Glomerular endothelial cell (primary cell): Measurements from ENCODE around the gene ZNF345. TPM values are rescaled to one million over a fixed set of nuclear protein-coding genes. Genes with fewer than 3 reads are reported as not detected.

Source experiments
- DNase-seq: peaks from one replicate; pipeline ENCODE4 v3.0.0-alpha.2; 2011; ENCODE audit warnings: low read depth, low spot score; ENCODE audit errors: extremely low read depth
- total RNA-seq: library from RNA; depleted of rRNA; stranded (reverse); fragments of >200 nt; gene quantifications from 2 replicates; pipeline ENCODE4 v1.2.3, GENCODE V29; 2015

Gene ZNF345
- total RNA-seq, 1 donor from 2014 or later: 2.8 TPM

GRCh38 chr19:36916991-36917390, 66.3 kb downstream of the ZNF345 start:
- no peak for DNase-seq

- DNase-seq: no peak
Measured at GRCh38 chr19:36918090-36918489, 67.4 kb downstream of the ZNF345 start.

Other genes with a start within 250 kb of the ZNF345 start
- gene ZNF382, start 245.6 kb upstream of the ZNF345 start, total RNA-seq: 6.0 and 8.5 TPM in 2 replicates
- 5.4 and 12.4 TPM in 2 replicates for gene ZNF461, start 184.0 kb upstream of the ZNF345 start, total RNA-seq
- 4.4 and 11.0 TPM in 2 replicates for gene ZNF567, start 163.3 kb upstream of the ZNF345 start, total RNA-seq
- gene ZNF850, start 78.1 kb upstream of the ZNF345 start, total RNA-seq: 1.6 and 2.3 TPM in 2 replicates
- 4.1 and 8.3 TPM in 2 replicates for gene ZNF790, start 12.5 kb upstream of the ZNF345 start, total RNA-seq
- gene ZNF829, start 65.4 kb downstream of the ZNF345 start, total RNA-seq: 1.5 and 1.9 TPM in 2 replicates
- gene ZNF568, start 65.5 kb downstream of the ZNF345 start, total RNA-seq: 5.3 and 12.0 TPM in 2 replicates
- gene ZNF420, start 227.6 kb downstream of the ZNF345 start, total RNA-seq: 4.3 and 7.5 TPM in 2 replicates